H9 (cell line): ENCODE data around the gene MYOCOS. TPM values are rescaled to one million over a fixed set of nuclear protein-coding genes. Genes with fewer than 3 reads are reported as not detected.

Experiments used
- DNase-seq: peaks from one replicate; pipeline ENCODE4 v3.0.0-alpha.2; 2017
- H2AFZ ChIP-seq: one replicate; pipeline ENCODE4 v1.6.1; 2013; ENCODE audit warnings: mild to moderate bottlenecking, low read length, control low read depth, moderate library complexity
- H2AK5ac ChIP-seq: 2 replicates; pipeline ENCODE4 v1.6.1; 2013; ENCODE audit warnings: low read length, control low read depth, mixed read lengths; ENCODE audit not compliant: insufficient read length
- H2BK120ac ChIP-seq: one replicate; pipeline ENCODE4 v1.6.1; 2013; ENCODE audit warnings: low read depth, mild to moderate bottlenecking, low read length, control low read depth, inconsistent platforms; ENCODE audit not compliant: poor library complexity, severe bottlenecking
- H2BK12ac ChIP-seq: 2 replicates; pipeline ENCODE4 v1.6.1; 2013; ENCODE audit warnings: low read length, control low read depth, mixed read lengths, low read depth; ENCODE audit not compliant: insufficient read length
- H2BK15ac ChIP-seq: 2 replicates; pipeline ENCODE4 v1.6.1; 2013; ENCODE audit warnings: low read depth, low read length, control low read depth
- H2BK20ac ChIP-seq: one replicate; pipeline ENCODE4 v1.6.1; 2013; ENCODE audit warnings: low read depth, mild to moderate bottlenecking, low read length, control low read depth, inconsistent platforms; ENCODE audit not compliant: poor library complexity, severe bottlenecking
- H2BK5ac ChIP-seq: 2 replicates; pipeline ENCODE4 v1.6.1; 2013; ENCODE audit warnings: low read length, control low read depth, mixed read lengths; ENCODE audit not compliant: insufficient read length
- H3K14ac ChIP-seq: 2 replicates; pipeline ENCODE4 v1.6.1; 2013; ENCODE audit warnings: low read length, control low read depth; ENCODE audit not compliant: insufficient read depth
- H3K18ac ChIP-seq: 2 replicates; pipeline ENCODE4 v1.6.1; 2013; ENCODE audit warnings: low read depth, mild to moderate bottlenecking, mixed read lengths, low read length, control low read depth; ENCODE audit not compliant: insufficient read length
- H3K23ac ChIP-seq: 2 replicates; pipeline ENCODE4 v1.6.1; 2013; ENCODE audit warnings: low read length, control low read depth, mixed read lengths, low read depth; ENCODE audit not compliant: insufficient read length
- H3K23me2 ChIP-seq: 2 replicates; pipeline ENCODE4 v1.6.1; 2013; ENCODE audit warnings: low read depth, mild to moderate bottlenecking, mixed read lengths, low read length, control low read depth; ENCODE audit not compliant: insufficient read length, poor library complexity, severe bottlenecking
- H3K27ac ChIP-seq: 2 replicates; pipeline ENCODE4 v1.5.1; 2013; ENCODE audit warnings: low read length, control low read depth, mixed read lengths, low read depth; ENCODE audit not compliant: insufficient read length
- H3K27me3 ChIP-seq: 2 replicates; pipeline ENCODE4 v1.6.1; 2013; ENCODE audit warnings: low read length, control low read depth, inconsistent platforms; ENCODE audit not compliant: insufficient read depth
- H3K4ac ChIP-seq: 2 replicates; pipeline ENCODE4 v1.6.1; 2013; ENCODE audit warnings: low read depth, mild to moderate bottlenecking, control low read depth, inconsistent platforms, low read length, moderate library complexity
- H3K4me1 ChIP-seq: 2 replicates; pipeline ENCODE4 v1.6.1; 2013; ENCODE audit warnings: low read length, control low read depth, inconsistent platforms; ENCODE audit not compliant: insufficient read depth
- H3K4me2 ChIP-seq: 2 replicates; pipeline ENCODE4 v1.6.1; 2013; ENCODE audit warnings: low read length, control low read depth, mixed read lengths; ENCODE audit not compliant: insufficient read length, insufficient read depth
- H3K56ac ChIP-seq: 2 replicates; pipeline ENCODE4 v1.6.1; 2013; ENCODE audit warnings: low read depth, mild to moderate bottlenecking, mixed read lengths, low read length, control low read depth; ENCODE audit not compliant: insufficient read length
- H3K79me1 ChIP-seq: 2 replicates; pipeline ENCODE4 v1.6.1; 2013; ENCODE audit warnings: low read depth, mild to moderate bottlenecking, moderate library complexity, low read length, control low read depth, inconsistent platforms; ENCODE audit not compliant: insufficient read depth, poor library complexity, severe bottlenecking
- H3K79me2 ChIP-seq: 2 replicates; pipeline ENCODE4 v1.6.1; 2013; ENCODE audit warnings: low read length, control low read depth, inconsistent platforms; ENCODE audit not compliant: insufficient read depth
- H3K9ac ChIP-seq: 2 replicates; pipeline ENCODE4 v1.6.1; 2013; ENCODE audit warnings: low read length, control low read depth, mixed read lengths; ENCODE audit not compliant: insufficient read length; ENCODE audit errors: extremely low read depth
- H3K9me3 ChIP-seq: one replicate; pipeline ENCODE4 v1.6.1; 2013; ENCODE audit warnings: low read depth, low read length, inconsistent platforms; ENCODE audit not compliant: control insufficient read depth
- H3T11ph ChIP-seq: one replicate; pipeline ENCODE4 v1.6.1; 2013; ENCODE audit warnings: mild to moderate bottlenecking, low read length, control low read depth, inconsistent platforms
- H4K20me1 ChIP-seq: one replicate; pipeline ENCODE4 v1.6.1; 2013; ENCODE audit not compliant: control insufficient read depth, insufficient read length, insufficient read depth
- H4K5ac ChIP-seq: 2 replicates; pipeline ENCODE4 v1.6.1; 2013; ENCODE audit warnings: low read depth, mild to moderate bottlenecking, mixed read lengths, low read length, control low read depth; ENCODE audit not compliant: insufficient read length
- H4K8ac ChIP-seq: replicated peaks from 2 replicates; pipeline ENCODE4 v1.6.1; 2013; ENCODE audit warnings: low read length, control low read depth, mixed read lengths, low read depth; ENCODE audit not compliant: insufficient read length
- H4K91ac ChIP-seq: 2 replicates; pipeline ENCODE4 v1.6.1; 2013; ENCODE audit warnings: low read depth, mild to moderate bottlenecking, moderate library complexity, mixed read lengths, low read length, control low read depth; ENCODE audit not compliant: insufficient read length
- H3K27ac Mint-ChIP-seq, 3 experiments: 2 replicates in 2 of 3; 3 replicates in 1 of 3; pipeline ENCODE4 v1.8.0; 2020 to 2021; ENCODE audit warnings: mixed read lengths in 3 of 3, mild to moderate bottlenecking in 1 of 3, moderate library complexity in 1 of 3
- H3K27me3 Mint-ChIP-seq: 2 replicates; pipeline ENCODE4 v1.8.0; 2021; ENCODE audit warnings: low read depth, mild to moderate bottlenecking, moderate library complexity, mixed read lengths
- H3K36me3 Mint-ChIP-seq, 3 experiments: 2 replicates in 2 of 3; 3 replicates in 1 of 3; pipeline ENCODE4 v1.8.0; 2020 to 2021; ENCODE audit warnings: low read depth in 3 of 3, mixed read lengths in 3 of 3; ENCODE audit not compliant: insufficient read depth in 1 of 3
- H3K4me1 Mint-ChIP-seq, 2 experiments: 2 replicates each; pipeline ENCODE4 v1.8.0; 2020; ENCODE audit warnings: mixed read lengths in 2 of 2
- H3K4me3 Mint-ChIP-seq, 2 experiments: 2 replicates in 1 of 2; 3 replicates in 1 of 2; pipeline ENCODE4 v1.8.0; 2020 to 2021; ENCODE audit warnings: mild to moderate bottlenecking in 2 of 2, mixed read lengths in 2 of 2, moderate library complexity in 1 of 2
- H3K9me3 Mint-ChIP-seq, 2 experiments: 2 replicates in 1 of 2; 3 replicates in 1 of 2; pipeline ENCODE4 v1.8.0; 2020; ENCODE audit warnings: mild to moderate bottlenecking in 2 of 2, mixed read lengths in 2 of 2, moderate library complexity in 1 of 2
- CTCF ChIP-seq: fragments of 200-600 bp; sonication (generic); conservative IDR thresholded peaks from 3 replicates; pipeline ENCODE4 v1.8.0; 2021; ENCODE audit warnings: antibody characterized with exemption, mild to moderate bottlenecking
- WGBS: extraction: QIAGEN DNeasy Blood & Tissue Kit; methylation state at CpG from one replicate; pipeline ENCODE4 v1.1.7; 2013; ENCODE audit warnings: missing lambda C conversion rate, low lambda C conversion rate, mixed read lengths; ENCODE audit not compliant: insufficient read length; ENCODE audit errors: extremely low coverage; 5-methylcytosine and 5-hydroxymethylcytosine counted together
- total RNA-seq: library from RNA; stranded (reverse); gene quantifications from 2 replicates; pipeline ENCODE4 v1.2.1, GENCODE V29; 2021

MYOCOS gene
- total RNA-seq, 1 experiment from 2014 or later = 0.13 TPM

DNA sequence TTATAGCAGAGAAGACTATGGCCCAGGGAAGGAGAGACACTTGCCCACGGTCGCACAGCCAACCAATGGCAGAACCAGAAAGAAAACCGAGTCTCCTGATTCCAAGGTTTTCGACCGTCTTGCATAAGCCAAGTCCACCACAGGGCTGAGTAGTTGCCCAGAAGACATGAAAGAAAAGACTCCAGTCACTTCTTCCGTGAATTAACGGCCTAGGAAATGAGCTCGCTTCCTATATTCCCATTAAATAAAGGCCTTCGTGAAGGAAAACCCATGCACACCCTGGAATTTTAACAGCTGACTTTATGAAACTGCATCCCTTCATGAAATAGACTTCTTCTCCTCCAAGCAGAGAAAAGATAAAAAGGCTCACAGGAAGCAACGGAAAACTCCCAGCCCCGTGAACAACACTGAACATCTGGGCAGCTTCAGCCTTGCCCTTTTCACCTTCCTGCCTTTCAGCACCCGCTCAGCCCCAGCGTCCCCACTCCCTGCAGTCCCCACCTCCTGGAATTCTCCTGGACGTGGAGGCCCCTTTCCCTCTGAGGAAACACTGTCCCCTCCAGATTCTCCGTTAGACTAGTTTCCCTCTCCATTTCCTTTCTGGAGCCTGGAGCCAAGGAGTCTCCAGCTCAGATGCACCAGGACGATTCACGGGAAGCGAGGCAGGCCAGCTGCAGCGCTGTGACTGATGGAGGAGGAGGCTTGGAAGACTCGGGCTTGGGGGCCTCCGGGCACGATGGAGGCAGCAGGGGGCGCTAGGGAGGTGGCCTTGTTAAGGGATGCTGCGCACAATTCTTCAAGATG is 33.1 kb downstream of the MYOCOS start:
- H4K91ac ChIP-seq = no peak overlapping the region
- no peak overlapping the region for H4K8ac ChIP-seq
- TF ChIP-seq CTCF = peak; percentile 95
- peak overlapping the region; percentile 30 to 64; a peak in 3 of 5 replicates for H3K4me3 Mint-ChIP-seq
- H3K27me3 ChIP-seq = no peaks in the 10 kb centered on the region
- peak; percentile 89 for DNase-seq
- no peaks in the 10 kb centered on the region for H3K23me2 ChIP-seq
- H3K27me3 Mint-ChIP-seq = peaks cover 4% of the 10 kb centered on the region; the same call in 1 of the 2 replicates
- H3K18ac ChIP-seq = no peak overlapping the region
- no peak overlapping the region for H3K23ac ChIP-seq
- no peaks in the 10 kb centered on the region for H3K79me2 ChIP-seq
- no peaks in the 10 kb centered on the region for H3K79me1 ChIP-seq
- H3K4me1 Mint-ChIP-seq = peaks cover 12 to 14% of the 10 kb centered on the region in 2 experiments
- no peak overlapping the region for H3K9ac ChIP-seq
- no peaks in the 10 kb centered on the region; the same call in 1 of the 2 replicates for H3K4me1 ChIP-seq
- H3K36me3 Mint-ChIP-seq = no peaks in the 10 kb centered on the region
- no peak overlapping the region for H3K27ac ChIP-seq
- no peak overlapping the region for H2BK12ac ChIP-seq
- no peak overlapping the region for H2AK5ac ChIP-seq
- no peaks in the 10 kb centered on the region for H3K9me3 ChIP-seq
- peak overlapping the region; percentile 28; the same call in 1 of the 2 replicates for H3K14ac ChIP-seq
- no peak overlapping the region for H3K4ac ChIP-seq
- peak overlapping the region; percentile 32 for H3K4me2 ChIP-seq
- peak overlapping the region; percentile 93 for H2AFZ ChIP-seq
- H2BK20ac ChIP-seq = no peak overlapping the region
- no peak overlapping the region for H2BK15ac ChIP-seq
- peak overlapping the region; percentile 21 for H4K5ac ChIP-seq
- no peak overlapping the region for H2BK5ac ChIP-seq
- no CpG with 5 or more reads among the region's 24 CpGs for WGBS
- H4K20me1 ChIP-seq = no peaks in the 10 kb centered on the region
- no peak overlapping the region for H3T11ph ChIP-seq
- H3K27ac Mint-ChIP-seq = peak overlapping the region in 1 of 3 experiments; percentile 20; a peak in 2 of 7 replicates
- no peaks in the 10 kb centered on the region; a peak in 1 of 5 replicates for H3K9me3 Mint-ChIP-seq
- no peak overlapping the region for H2BK120ac ChIP-seq
- H3K56ac ChIP-seq = no peak overlapping the region
